ENCODE results near the gene ZNF283. TPM values are rescaled to one million over a fixed set of nuclear protein-coding genes. Genes with fewer than 3 reads are reported as not detected.

The ZNF283 gene
- 6.9 and 7.8 TPM in 2 replicates for total RNA-seq

DNA sequence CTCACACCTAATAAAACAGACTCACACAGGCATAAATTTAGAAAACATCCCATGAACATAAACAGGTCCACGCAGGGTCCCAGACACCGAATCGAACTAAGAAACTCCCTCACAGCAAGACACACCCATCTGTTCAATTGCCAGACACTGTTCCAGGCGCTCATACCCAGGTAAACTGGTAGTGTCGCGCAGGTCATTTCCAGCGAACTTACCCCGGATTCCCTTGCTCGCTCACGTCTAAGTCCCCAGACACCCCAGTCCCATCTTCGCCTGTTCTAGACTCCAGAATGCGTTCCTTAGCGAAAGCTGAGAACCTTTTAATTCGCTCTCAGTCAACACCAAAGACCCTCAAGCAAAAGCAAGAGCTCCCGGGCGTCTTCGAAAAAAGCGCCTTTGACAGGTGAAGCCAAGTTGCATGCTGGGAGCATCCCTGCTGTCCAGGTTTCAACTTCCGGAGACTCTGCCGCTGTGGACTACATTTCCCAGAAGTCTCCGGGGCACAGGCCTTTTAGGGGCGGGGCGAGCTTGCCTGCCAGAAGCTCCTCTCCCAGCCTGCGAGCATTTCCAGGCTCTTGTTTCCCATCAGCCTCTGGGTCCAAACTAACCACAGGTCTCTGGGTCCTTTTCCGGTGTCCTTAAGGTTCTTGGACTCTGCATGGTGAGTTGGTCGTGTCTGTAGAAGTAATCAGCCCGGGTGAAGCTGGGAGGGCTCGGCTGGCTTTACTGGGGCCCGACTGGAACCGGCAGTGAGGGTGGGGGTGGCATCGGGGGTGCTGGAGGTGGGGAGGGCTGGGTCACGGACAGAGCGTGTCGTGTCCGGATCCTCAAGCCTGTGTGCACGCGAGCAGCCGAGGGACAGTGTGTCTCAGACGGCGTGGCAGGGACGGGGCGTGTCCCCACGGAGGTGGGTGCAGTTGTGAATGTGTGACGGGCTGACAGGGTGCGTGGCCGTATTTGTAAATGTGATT lies at the start of gene ZNF283:
ZNF283 (plus strand) TSS at position 535 of the 968 bp plus-strand sequence. CDS start 6,184 bp downstream, outside the sequence.
- intact Hi-C loops (cut with micrococcal nuclease): loop anchor here (1.0 to 5.0 kb wide), 4 partner anchors 75 to 246 kb away; partner anchors contain the start of genes ZNF230, ZNF284 and ZNF45

DNA sequence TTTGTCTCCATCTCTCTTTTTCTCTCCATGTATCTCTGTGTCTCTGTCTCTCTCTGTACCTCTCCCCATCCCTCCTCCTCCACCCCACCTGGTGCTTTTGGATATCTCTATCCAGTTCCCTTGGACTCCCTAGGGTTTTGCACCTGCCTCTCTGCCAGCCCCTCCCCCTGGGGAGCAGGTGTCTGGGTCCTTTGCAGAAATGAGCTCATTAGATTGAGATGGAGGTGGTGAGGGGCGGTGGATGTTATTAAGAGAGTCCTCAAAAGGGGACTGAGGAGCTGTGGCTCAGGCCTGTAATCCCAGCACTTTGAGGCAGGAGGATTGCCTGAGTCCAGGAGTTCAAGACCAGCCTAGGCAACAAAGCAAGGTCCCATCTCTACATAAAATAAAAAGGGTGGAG lies 48.5 kb upstream of the ZNF283 start:
- intact Hi-C loops (cut with micrococcal nuclease): no loop called here

DNA sequence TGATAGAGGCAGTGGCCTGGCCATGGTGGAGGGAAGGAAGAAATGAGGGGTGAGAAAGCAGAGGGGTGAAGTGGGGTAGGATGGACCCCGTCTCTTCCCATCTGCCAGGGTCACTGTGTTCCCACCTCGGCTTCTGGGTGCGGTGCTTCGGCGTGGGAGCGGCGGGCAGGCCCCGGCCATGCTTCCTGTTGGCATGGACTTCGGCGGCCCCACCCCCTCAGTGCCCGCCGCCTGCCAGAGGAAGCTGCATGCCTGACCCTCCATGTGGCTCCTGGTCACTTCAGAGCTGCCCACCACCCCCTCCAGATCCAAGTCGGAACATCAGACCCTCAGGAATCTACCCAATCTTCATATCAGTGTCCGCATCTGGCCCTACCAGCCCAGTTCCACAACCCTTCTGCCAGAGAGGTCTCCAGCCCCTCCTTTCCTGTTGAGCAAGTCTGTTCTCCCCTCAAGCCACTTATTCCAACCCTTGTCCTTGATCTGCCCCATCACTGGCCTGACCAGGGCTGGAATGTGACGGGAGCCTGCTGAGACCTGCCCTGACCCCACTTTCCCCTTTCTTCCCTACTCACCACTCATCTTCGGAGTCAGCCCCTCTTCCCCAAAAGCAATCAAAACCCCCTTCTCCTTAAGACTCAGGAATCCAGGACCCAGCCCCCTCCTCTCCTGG lies 47.8 kb upstream of the ZNF283 start:
- intact Hi-C loops (cut with micrococcal nuclease): no loop called here

DNA sequence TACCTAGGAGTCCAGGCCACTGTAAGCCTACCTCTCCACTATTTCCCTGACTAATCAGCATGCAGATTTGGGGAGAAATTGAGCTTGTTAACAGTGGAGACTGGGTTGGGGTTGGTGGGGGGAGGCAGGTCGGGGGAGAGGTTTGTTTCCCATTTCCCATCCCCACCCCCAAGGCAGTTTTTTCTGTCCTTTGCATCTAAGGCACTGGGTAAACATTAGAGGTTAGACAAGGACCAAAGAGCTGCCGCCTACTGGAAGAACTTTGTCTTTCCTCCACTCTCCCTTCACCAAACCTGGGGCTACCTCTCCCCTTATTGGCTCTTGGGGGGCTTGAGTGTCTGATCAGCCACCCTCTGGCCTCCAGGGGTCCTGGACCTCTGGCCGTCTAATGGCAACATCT lies 47.3 kb upstream of the ZNF283 start:
- intact Hi-C loops (cut with micrococcal nuclease): loop anchor here (10.0 kb wide), 1 partner anchor 315 kb away; the partner anchor contains the start of gene LYPD3

DNA sequence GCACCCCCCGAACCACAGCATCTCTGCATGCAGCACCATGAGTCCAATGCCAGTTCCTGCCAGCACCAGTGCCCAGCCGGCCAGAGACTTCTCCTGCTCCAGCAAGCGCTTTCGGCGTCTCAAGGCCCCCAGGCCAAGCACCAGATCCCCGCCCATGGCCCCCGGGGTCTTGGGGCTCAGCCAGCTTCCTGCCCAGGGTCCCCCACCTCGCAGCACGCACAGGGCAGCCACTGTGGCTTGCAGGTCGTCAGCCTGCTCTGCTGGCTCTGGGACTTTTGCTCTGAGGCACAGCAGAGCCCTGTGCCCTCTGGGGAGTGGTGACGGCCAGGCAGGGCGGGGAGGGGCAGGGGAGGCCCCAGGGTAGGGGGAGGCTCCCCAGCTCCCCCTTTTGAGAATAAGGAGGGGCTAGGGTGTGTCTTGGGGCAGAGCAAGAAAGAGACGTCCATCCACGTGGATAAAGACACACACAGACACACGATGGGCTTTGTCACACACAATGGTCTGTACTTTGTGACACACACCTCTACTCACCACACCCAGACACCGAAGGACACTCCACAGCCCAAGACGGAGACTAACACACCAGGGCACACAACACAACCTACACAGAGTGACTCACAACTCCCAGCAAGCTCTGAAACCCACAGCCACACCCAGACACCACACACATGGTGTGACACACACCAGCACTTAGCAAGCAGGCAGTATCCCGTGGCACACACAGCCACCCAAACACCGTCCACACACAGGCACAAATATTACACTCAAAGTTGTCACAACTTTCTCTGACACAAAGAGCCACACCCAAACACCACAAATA lies 46.2 kb upstream of the ZNF283 start, which contains the start of gene KCNN4:
KCNN4 (minus strand) TSS at position 268 of the 820 bp plus-strand sequence; CDS start at position 156, 112 bp downstream.
- intact Hi-C loops (cut with micrococcal nuclease): loop anchor here (1.0 to 10.0 kb wide), 3 partner anchors 16 to 316 kb away; partner anchors contain the start of genes LYPD3 and SMG9

DNA sequence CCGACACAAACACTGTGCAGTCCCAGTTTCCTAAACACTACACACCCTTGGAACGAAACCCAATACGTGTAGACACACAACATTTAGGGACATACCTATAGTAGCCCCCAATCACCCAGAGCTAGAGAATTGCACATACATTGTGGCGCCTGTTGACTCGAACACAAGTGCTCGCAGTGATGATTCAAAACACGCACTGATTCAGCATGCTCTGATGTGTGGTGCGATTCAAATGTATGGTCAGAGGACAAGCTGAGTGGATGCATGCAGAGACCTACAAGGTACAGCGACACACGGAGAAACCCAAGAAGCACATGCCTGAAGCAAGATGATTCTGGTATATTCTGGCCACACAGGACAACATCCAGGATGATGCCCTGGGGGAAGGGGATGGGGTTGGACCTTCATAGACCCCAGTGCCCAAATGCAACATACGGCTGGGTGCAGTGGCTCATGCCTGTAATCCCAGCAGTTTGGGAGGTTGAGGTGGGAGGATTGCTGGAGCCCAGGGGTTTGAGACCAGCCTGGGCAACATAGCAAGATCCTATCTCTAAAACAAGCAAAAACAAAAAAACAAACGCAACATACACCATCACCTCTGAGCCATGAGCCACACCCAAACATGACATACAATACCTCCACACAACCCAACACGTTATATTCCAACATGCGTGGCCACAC lies 45.4 kb upstream of the ZNF283 start:
- intact Hi-C loops (cut with micrococcal nuclease): loop anchor here (1.0 to 10.0 kb wide), 3 partner anchors 16 to 317 kb away; partner anchors contain the start of genes LYPD3 and SMG9

DNA sequence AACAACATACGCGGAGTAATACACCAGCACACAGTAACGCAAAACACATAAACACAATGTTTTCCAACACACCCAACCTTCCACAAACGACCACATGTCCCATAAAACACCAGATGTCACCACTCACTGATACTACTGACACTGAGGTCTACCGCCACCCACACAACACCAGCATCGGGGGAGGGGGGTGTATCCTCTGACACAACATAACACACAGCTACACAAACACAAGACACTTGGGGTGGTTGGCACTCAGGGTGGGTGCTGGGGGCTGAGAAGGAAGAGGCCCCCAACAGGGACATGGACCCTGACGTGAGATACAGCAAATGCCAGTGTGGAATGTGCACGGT lies 44.8 kb upstream of the ZNF283 start:
- intact Hi-C loops (cut with micrococcal nuclease): loop anchor here (10.0 kb wide), 1 partner anchor 317 kb away; the partner anchor contains the start of gene LYPD3

DNA sequence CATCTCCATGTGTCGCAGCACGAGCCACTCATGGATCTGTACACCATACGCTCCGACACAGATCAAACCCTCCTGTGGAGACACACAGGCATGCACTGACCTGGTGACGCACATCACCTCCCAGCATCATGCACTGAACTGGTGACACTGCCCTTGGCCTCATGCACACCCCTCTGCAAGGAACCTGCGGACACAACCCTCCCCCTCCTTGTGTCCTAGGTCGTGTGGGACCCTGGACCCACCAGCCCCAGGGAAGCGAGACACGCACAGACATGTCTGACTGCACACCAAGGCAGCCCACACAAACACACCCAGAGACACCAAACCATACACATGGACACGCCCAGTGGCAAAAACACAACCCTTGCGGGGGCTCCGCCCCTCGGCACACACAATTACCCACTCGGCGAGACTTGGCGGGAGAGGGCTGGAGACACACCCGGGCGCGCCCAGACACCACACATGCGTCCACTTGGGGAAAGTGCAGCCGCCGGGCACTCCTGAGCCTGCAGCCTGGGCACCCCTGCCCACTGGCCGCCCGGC lies 44.4 kb upstream of the ZNF283 start:
- intact Hi-C loops (cut with micrococcal nuclease): loop anchor here (10.0 kb wide), 1 partner anchor 318 kb away; the partner anchor contains the start of gene LYPD3

DNA sequence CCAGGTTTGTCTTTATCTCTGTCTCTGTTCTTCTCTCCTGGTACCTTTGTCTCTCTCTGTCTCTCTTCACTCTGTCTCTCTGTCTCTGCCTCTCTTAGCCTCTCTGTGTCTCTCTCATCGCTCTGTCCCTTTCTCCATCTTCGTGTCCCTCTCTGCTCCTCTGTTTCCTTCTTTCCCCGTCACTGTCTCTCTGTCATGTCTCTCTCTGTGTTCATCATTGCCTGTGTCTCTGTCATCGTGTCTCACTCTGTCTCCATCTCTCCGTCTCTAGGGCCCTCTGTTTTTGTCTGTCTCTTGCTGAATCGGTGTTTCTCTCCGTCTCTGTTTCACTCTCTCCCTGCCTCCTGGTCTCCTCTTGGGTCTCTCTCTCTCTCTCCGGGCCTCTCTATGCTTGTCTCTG lies 43.5 kb upstream of the ZNF283 start:
- intact Hi-C loops (cut with micrococcal nuclease): loop anchor here (10.0 kb wide), 1 partner anchor 319 kb away; the partner anchor contains the start of gene LYPD3

DNA sequence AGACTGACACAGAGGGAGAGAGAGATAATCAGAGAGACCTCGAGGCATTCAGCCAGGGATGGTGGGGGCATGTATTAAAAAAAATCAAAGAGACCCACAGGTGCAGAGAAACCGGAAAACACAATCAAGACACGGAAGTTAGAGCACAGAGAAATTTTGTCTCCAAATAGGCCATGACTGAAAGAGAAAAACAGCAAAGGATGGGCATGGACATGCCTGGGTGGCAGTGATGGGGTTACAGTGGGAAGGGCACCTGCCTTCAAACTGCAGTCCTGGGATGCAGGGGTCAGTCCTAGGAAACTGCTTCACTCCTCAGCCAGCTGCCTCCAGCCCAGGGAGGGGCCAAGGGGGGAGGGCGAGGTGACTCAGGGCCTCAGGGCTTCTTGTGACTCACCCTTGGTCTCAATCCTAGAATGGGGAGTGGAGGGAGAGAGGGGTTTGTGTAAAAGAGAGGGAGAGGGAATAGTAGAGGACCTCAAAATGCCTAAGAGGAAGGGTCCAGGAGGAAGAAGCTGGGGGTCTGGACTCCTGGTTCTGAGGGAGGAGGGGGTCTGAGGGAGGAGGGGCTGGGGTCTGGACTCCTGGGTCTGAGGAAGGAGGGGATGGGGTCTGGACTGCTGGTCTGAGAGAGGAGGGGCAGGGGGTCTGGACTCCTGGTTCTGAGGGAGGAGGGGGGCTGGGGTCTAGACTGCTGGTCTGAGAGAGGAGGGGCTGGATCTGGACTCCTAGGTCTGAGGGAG lies 42.7 kb upstream of the ZNF283 start:
- intact Hi-C loops (cut with micrococcal nuclease): loop anchor here (10.0 kb wide), 1 partner anchor 320 kb away; the partner anchor contains the start of gene LYPD3

DNA sequence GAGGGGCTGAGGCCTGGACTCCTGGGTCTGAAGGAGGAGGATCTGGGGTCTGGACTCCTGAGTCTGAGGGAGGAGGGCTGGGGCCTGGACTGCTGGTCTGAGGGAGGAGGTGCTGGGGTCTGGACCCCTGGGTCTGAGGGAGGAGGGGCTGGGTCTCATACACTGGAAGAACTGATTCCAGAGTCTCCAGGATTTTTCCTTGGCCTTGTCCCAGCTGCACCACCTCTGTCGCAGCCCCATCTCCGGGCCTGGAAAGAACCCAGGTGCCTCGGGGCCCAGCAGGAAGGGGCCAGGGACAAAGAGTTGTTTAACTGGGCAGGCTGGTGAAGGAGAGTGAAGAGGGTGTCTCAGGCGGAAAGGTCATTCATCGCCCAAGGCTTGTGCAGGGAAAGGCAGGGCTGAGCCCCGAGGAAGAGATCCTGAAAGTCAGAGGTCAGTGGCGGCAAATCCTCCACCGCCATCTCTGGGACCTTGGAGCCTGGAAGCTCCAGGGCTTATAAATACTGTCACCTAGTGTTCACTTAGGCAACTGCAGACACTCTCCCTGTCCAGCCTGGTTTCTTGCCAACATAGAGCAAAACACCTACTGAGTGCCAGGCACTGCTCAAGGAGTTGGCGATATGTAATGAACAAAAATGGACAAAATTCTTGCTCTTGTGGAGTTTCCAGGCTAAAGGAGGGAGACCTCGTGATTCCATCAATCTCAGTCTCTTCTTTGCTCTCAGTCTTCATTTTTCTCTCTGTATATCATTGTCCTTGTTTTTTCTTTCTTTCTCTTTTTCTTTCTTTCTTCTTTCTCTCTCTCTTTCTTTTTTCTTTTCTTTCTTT lies 41.9 kb upstream of the ZNF283 start:
- intact Hi-C loops (cut with micrococcal nuclease): loop anchor here (1.0 to 10.0 kb wide), 5 partner anchors 20 to 320 kb away; partner anchors contain the start of genes LYPD3 and SMG9

DNA sequence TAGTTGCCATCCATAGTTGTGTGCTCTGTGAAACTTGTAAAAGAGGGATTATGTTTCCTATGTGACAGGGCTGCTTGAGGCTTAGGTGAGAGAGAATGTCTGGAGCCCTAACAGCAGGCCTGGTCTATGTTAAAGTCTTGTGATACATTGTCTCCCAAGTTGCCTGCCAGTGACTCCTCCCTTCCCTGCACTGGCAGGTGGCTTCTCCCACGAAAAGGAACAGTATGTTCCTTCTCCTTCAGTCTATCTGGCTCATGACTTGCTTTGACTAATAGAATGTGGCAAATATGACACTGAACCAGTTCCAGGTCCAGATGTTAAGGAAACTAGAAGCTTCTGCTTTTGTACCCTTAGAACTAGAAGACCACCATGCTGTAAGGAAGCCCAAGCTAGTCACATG lies 40.5 kb upstream of the ZNF283 start:
- intact Hi-C loops (cut with micrococcal nuclease): loop anchor here (10.0 kb wide), 1 partner anchor 322 kb away; the partner anchor contains the start of gene LYPD3

DNA sequence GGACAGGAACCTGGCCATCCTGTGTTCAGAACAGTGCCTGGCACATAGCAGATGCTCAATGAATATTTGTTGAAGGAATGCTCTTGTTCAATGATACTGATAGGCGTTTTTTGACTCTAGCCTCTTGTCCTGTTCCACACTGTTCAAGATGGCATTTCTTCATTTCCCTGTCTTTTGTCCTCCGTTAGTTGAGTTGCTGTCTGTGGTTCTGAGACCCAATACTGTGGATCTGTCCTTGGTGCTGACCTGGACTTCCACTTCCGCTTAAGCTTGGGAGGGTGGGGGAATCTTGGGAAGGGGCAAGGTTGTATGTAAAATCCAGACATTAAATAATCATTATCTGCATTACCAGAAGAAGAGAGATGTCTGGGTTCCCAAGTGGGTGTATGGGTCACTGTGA lies 38.1 kb upstream of the ZNF283 start:
- intact Hi-C loops (cut with micrococcal nuclease): loop anchor here (10.0 kb wide), 1 partner anchor 324 kb away; the partner anchor contains the start of gene LYPD3

DNA sequence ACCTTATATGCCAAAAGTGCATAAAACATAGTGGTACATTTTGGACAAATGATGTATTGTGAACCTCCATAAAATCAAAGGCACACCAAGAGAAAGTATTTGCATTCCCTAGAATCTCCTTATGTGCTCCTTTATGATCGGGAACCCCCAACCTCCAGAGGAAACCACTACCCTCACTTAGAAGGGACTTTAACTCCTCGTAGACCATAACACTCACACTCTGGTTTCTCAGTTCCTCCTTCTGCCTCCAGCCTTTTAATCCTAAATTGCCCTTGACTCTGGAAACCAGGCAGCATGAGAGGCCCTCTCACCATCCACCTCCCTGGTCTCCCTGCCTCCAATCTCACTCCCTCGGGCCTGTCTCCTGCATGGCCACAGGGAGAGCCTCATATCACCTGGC lies 36.5 kb upstream of the ZNF283 start:
- intact Hi-C loops (cut with micrococcal nuclease): no loop called here

DNA sequence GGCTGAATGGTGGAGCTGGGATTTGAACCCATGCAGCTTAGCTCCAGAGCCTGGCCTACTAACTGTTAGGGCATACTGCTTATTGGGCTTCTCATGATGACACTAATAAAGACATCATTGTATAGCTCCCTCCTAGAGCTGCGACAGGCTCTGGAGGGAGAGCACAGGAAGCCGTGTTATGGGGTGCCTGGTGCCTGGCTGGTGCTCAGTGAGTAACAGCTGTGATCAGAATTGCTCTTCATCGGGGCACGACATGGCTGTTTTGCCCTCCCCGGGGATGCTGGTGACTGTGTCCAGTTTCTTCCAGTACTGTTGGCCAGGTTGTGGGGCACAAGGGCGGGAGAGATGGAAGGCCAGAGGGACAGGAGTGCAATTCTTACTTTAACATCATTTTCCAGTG lies 30.0 kb upstream of the ZNF283 start:
- intact Hi-C loops (cut with micrococcal nuclease): no loop called here

DNA sequence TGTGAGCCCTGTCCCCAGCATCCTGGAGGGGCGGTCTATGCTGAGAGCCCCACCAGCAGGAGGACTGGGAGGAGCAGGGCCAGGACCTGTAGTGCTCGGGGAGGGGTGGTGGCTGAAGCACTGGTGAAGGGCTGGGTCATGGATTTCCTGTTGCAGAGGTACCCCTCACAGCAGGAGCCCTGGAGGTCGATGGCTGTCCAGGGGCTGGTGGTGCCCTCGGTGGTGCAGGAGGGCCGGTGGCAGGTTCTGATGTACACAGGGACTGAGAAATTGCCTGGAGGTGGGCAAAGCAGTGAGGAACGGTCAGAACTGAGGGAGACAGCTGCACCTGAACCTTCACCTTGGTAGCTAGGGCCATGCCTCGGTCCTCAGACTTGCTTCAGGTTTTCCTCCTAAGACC lies 29.6 kb upstream of the ZNF283 start:
- intact Hi-C loops (cut with micrococcal nuclease): no loop called here

DNA sequence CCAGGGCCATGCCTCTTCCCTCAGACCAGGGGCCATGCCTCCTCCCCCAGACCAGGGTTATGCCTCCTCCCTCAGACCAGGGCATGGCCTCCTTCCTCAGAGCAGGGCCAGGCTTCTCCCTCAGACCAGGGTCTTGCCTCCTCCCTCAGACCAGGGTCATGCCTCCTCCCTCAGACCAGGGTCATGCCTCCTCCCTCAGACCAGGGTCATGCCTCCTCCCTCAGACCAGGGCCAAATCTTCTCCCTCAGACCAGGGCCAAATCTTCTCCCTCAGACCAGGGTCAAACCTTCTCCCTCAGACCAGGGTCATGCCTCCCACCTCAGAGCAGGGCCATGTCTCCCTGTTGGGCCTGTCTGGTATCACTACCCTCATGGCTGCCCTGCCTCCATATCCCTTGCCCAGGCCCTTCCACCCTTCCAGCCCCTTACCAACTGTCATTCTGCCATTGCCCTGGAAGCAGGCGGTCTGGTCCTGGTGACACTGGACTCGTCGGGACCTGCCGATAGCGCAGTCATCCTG lies 29.0 kb upstream of the ZNF283 start:
- intact Hi-C loops (cut with micrococcal nuclease): no loop called here

All from T-helper 2 cell treated with Interferon-gamma antibody and Interleukin-4, amounts not matched to agents 100 ng/mL and 5 ng/mL, for 36 hours (primary cell).